GM10248 (cell line): ENCODE data around the gene ARHGAP33.
A peak's percentile ranks its signal among the peaks of the same experiment; 100 is the strongest.

Experiments
- CTCF ChIA-PET: fragments of 300-600 bp; sonication (Branson Sonifier 250); formaldehyde crosslinking; extraction: SDS; loops from one replicate; lab custom pipeline; 2021; ENCODE audit warnings: antibody characterized with exemption; lab: Yijun Ruan, JAX
- POLR2A ChIA-PET: fragments of 350-650 bp; sonication (Branson Sonifier 250); formaldehyde crosslinking; extraction: SDS; loops from one replicate; lab custom pipeline; 2020; ENCODE audit warnings: antibody characterized with exemption; lab: Yijun Ruan, JAX
- DNase-seq: peaks from one replicate; pipeline ENCODE4 v3.0.0; 2012; ENCODE audit errors: extremely low spot score
- CTCF ChIP-seq: IDR thresholded peaks from 2 replicates; pipeline ENCODE4 v1.5.1; 2012; ENCODE audit warnings: mild to moderate bottlenecking, low read depth; ENCODE audit errors: extremely low read depth, missing control alignments, control extremely low read depth

Gene ARHGAP33

GRCh38 chr19:35775298-35776101 is at the start of gene ARHGAP33:
ARHGAP33 (plus strand) TSS chr19:35775564; CDS start chr19:35775659, 95 bp downstream.
- POLR2A ChIA-PET = no interaction called here
- CTCF ChIA-PET = interaction anchor here (0.8 to 2.5 kb wide), 2 partner anchors 28 to 81 kb away, joined by 3 to 6 read pairs; partner anchors contain the start of gene LIN37
- TF ChIP-seq CTCF = no peak
- DNase-seq = peak; percentile 100

- TF ChIP-seq CTCF = no peak
- POLR2A ChIA-PET = interaction anchor here (0.5 to 4.3 kb wide), 3 partner anchors 10 to 393 kb away, joined by 3 to 20 read pairs (median 5); no protein-coding TSS in a partner anchor
- no peak for DNase-seq
- CTCF ChIA-PET = interaction anchor here (0.8 to 1.5 kb wide), 5 partner anchors 10 to 70 kb away, joined by 3 to 5 read pairs (median 3); partner anchors contain the start of gene IGFLR1
These were observed 48.1 kb upstream of the ARHGAP33 start for GRCh38 chr19:35727053-35727955.

- POLR2A ChIA-PET = interaction anchor here (0.5 to 4.3 kb wide), 3 partner anchors 9 to 393 kb away, joined by 3 to 20 read pairs (median 5); no protein-coding TSS in a partner anchor
- CTCF ChIA-PET = interaction anchor here (0.8 to 1.5 kb wide), 4 partner anchors 9 to 70 kb away, joined by 3 to 5 read pairs (median 4); partner anchors contain the start of gene IGFLR1
- no peak for TF ChIP-seq CTCF
- DNase-seq = no peak
These were observed 47.2 kb upstream of the ARHGAP33 start for GRCh38 chr19:35727956-35728706.

GRCh38 chr19:35729021-35729420 is 46.3 kb upstream of the ARHGAP33 start:
- no peak for TF ChIP-seq CTCF
- ChIA-PET CTCF (interaction anchor here (1.5 kb wide), 1 partner anchor 32 kb away, joined by 3 read pairs; no protein-coding TSS in a partner anchor), POLR2A (interaction anchor here (1.9 to 4.3 kb wide), 2 partner anchors 8 to 12 kb away, joined by 5 to 20 read pairs; no protein-coding TSS in a partner anchor)
- no peak for DNase-seq

GRCh38 chr19:35729763-35730162 is 45.6 kb upstream of the ARHGAP33 start:
- CTCF ChIA-PET = no interaction called here
- no peak for TF ChIP-seq CTCF
- POLR2A ChIA-PET = interaction anchor here (1.7 to 4.3 kb wide), 2 partner anchors 11 kb away, joined by 8 to 20 read pairs; no protein-coding TSS in a partner anchor
- DNase-seq = no peak
